Right renal cortex interstitium (tissue), 3 donors: ENCODE measurements around the gene LPCAT2. TPM values are rescaled to one million over a fixed set of nuclear protein-coding genes. Genes with fewer than 3 reads are reported as not detected.
A peak's percentile ranks its signal among the peaks of the same experiment; 100 is the strongest.

ENCODE experiments used
- DNase-seq, 3 donors: peaks; one replicate each; pipeline ENCODE4 v3.0.0-alpha.2; 2013; ENCODE audit warnings: low read depth in 3 of 3, low spot score in 2 of 3
- polyA plus RNA-seq, 3 donors: library from polyadenylated mRNA; unstranded; fragments of 120-200 nt; gene quantifications; one replicate each; pipeline ENCODE4 v1.2.1, GENCODE V29; 2013; ENCODE audit not compliant: insufficient read length in 3 of 3

Gene LPCAT2
- polyA plus RNA-seq, 3 donors = 8.6 to 10.6 (median 9.8) TPM

DNA sequence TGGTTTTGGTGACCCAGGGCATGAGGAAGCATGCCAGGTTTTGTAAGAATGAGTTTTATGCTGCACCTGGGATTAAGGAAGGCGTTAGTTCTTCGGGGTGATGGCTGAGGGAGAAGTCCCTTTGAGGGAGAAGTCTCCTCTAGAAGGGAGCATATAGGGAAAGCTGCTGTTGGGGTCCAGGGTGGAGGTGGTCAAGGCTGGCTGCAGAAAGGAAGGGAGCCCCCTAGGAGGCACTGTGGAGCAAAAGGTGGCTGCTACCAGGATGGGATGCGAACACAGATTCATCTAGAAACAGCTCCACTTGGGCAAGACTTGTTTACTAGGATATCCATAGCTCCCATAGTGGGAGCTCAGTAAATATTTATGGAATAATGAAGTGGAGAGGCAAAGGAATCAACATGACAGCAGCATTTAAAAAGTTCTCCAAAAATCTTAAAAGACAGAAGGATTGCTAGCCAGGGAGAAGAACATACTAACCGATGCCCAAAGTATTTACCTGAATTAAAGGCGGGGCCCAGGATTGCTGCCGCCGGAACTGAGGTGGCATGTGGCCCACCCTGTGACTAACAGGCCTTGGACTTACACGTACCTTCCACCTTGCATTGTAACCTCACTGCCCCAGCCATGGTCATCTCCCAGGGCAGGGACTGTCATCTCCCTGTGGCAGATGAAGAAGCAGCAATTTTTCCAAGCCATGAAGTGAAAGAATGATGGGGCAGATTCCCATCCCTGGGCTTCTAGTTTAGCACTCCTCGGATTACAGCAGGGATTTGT is 7.1 kb upstream of the LPCAT2 start:
- DNase-seq = no peak

DNA sequence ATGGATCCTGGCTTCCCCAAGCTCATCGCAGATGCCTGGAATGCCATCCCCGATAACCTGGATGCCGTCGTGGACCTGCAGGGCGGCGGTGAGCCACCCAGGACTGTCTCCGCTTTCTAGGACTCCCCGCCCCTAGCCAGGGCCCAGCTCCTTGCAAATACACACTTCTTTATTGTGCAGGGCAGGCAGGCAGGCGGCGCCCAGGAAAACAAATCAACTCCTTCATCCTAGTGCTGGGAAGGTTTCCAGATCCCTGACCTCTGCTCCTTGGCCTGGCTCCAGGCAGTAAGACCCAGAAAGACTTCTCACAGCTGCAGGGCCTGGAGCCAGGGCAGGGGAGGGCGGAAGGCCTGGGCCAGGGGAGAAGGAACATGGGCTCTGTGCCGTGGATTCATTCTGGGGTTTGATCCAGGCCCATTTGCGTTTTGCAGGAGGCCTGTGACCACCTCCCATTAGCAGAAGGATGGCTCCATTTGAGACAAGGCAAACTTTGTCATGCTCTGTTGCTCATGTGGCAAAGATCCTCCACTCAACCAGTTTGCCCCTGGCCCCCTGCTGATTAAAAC is 6.0 kb upstream of the LPCAT2 start:
- peak in 1 of 3 donors; percentile 67 for DNase-seq

DNA sequence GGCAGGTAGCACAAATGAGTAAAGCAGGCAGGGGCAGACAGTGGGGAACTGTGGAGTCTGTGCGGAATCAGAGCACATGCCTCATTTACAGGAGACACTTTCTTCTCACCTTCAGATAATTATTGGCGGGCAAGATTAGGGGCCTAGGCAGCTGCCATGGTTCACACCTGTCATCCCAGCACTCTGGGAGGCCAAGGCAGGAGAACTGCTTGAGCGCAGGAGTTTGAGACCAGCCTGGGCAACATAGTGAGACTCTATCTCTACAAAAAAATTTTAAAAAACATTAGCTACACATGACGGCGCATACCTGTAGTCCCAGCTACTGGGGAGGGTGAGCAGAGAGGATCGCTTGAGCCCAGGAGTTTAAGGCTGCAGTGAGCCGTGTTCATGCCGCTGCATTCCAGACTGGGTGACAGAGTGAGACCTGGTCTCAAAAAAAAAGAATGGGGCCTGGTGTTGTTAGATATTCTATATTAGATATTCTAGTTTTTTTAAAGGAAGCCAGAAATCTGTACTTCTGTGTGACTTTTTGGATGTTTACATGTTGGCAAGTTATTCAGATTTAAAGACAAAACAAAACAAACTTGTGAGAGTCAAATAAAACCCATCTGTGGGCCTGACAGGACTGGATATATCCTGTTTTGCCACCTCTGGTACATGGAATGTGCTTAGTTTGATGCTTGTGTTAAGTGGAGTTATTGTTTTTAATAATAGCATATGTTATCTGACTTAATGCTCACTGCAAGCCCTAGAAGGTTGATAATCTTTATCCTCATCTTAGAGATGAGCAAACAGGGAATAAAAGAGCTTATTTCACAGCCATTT is 4.9 kb upstream of the LPCAT2 start:
- DNase-seq = no peak

DNA sequence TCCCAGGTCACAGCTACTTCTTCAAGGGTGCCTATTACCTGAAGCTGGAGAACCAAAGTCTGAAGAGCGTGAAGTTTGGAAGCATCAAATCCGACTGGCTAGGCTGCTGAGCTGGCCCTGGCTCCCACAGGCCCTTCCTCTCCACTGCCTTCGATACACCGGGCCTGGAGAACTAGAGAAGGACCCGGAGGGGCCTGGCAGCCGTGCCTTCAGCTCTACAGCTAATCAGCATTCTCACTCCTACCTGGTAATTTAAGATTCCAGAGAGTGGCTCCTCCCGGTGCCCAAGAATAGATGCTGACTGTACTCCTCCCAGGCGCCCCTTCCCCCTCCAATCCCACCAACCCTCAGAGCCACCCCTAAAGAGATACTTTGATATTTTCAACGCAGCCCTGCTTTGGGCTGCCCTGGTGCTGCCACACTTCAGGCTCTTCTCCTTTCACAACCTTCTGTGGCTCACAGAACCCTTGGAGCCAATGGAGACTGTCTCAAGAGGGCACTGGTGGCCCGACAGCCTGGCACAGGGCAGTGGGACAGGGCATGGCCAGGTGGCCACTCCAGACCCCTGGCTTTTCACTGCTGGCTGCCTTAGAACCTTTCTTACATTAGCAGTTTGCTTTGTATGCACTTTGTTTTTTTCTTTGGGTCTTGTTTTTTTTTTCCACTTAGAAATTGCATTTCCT is 3.4 kb upstream of the LPCAT2 start:
- no peak for DNase-seq

DNA sequence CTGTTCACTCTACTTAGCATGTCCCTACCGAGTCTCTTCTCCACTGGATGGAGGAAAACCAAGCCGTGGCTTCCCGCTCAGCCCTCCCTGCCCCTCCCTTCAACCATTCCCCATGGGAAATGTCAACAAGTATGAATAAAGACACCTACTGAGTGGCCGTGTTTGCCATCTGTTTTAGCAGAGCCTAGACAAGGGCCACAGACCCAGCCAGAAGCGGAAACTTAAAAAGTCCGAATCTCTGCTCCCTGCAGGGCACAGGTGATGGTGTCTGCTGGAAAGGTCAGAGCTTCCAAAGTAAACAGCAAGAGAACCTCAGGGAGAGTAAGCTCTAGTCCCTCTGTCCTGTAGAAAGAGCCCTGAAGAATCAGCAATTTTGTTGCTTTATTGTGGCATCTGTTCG is 2.8 kb upstream of the LPCAT2 start:
- DNase-seq = no peak

DNA sequence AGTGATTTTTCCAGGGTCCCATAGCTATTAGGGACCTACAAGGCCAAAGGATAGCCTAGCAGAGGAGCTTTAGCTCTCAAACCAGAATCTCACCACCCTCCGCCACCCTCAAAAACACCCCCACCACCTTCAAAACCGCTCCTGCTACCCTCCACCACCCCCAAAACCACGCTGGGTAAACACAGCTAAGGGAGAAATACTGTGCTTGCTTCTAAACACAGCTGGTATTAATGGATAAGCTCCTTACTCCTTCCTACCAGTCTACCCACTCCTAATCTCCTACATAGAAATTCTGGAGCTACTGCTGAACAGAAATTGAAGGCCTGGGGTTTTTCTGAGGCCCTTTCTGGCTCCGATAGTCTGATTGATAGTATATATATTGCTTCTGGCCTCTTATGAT is 2.2 kb upstream of the LPCAT2 start:
- DNase-seq = no peak

DNA sequence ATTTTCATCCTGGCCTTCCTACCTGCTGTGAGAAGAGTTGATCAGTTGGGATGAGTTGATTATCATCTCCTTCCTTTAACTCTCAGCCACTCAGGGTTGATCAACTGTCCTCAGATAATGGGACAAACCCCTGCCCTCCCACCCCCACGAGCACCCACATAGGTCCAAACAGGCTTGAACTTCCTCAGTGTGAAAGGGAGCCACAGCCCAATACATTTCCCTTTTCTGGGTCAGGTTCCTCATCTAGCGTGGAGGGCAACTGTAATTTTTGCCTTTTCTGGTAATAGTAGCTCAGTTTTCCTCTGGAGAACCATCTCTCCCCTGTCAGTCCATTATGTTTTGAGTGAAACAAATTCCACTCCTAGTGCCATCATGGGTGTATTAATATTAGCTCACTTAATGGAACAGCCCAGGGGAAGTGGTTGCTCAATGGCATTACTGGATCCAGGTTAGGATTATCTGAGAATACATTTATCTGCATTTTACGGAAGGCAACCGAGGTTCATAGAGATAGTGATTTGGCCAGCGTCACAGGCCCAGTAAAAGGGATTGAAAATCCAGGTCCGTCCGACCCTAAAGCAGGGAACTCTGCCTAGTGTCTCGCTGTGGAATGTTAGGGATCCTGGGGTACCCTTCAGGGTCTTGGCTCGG is 476 bp upstream of the LPCAT2 start:
- DNase-seq = no peak

DNA sequence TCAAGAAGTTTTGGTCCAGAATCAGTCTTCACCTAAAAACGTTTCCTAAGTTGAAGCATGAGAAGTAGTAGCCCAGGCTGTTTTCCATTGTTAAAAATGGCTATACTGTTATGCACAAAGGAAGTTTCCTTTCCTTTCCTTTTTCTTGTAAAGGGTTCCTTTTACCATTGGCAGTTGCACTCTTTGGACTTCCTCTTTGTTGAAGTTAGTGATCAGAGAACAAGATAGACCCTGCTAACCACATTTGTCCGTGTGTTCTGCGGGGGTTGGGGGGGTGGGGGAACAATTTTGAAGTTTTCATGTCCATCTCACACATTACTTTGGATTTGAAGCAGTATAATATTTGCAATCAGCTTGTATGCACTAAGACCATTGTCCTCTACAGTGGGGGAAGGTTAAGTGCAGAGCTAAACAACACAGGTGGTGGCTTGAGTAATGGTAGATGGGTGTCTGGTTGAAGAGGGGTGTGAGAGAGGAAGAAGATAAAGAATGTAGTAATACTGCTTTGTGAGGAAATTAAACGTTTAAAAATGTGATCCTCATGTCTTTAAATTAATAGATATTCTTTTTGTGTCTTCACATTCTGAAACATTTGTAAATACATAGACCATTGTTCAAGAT is 1.4 kb downstream of the LPCAT2 start:
- no peak for DNase-seq

DNA sequence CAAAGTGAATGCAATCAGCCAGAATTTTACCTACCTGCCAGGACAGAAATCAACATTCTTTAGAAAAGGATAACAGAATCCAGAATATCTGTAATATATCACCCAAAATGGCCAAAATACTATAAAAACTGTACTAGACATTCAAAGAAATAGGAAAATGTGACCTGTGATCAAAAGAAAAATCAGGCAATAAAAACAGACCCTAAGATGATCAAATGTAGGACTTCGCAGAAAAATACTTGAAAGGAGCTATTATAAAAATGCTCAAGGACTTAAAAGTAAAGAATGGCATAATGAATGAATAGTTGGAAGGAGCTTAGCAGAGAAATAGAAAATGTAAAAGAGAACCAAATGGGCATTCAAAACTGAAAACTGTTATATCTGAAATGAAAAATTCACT is 4.1 kb downstream of the LPCAT2 start:
- DNase-seq = no peak

DNA sequence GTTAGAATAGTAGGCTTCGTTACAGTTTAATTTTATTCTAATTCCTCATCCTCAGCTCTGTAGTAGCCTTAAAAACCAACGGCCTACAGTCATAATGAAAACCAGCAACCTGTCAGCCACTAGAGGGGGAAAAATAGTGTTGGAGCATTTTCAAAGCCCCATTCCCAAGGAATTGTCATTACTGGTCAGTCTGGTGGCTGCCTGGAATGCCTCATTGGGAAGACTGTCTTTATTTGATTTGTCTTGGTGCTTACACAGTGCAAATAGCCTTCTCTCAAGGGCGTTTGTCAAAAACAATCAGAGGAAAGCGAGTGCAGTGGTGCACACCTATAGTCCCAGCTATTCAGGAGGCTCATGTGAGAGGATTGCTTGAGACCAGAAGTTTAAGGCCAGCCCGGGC is 4.7 kb downstream of the LPCAT2 start:
- DNase-seq = no peak

DNA sequence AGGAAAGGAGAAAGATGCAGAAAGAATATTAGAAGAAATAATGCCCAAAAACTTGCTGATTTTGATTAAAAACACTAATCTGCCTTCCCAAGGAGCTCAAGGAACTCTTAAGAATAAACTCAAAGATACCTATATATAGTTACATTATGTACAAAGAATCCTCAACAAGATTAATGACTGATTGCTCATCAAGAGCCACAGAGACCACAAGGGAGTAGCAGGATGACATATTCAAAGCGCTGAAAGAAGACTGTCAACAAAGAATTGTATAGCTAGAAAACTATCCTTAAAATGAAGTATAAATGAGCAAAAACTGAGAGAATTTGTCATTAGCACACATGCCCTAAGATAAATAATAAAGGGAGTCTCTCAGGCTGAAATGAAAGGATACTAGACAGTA is 6.2 kb downstream of the LPCAT2 start:
- DNase-seq = no peak

DNA sequence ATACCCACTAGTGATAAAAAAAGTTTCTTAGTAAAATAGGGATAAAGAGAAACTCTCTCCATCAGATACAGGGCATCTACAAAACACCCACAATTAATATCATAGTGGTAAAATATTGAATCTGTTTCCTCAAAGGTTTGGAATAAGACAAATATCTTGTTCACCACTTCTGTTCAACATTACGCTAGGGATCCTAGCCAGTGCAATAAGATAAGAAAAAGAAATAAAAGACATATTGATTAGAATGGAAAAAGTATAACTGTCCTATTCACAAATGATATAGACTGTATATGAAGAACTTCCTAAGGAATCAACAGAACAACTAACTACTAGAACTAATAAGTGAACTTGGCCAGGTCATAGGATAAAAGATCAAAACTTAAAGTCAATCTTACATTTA is 12.9 kb downstream of the LPCAT2 start:
- DNase-seq = no peak

DNA sequence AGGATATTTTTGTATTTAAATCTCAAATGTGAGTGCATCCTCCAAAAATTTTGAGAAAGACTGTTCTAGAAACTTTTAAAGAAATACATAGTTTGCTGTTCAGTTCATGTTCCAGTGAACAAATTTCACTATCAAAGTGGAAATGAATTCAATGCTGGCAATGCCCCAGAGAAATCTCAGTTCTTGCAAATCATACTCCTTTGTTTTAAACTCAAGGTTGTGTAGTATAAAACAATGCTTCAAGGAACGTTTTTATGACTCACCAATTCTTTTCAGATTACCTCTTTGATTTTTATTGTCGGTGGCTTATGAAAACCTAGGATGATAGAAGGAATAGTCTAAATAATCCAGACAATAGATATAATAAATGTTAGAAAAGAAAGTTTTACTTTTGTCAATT is 17.6 kb downstream of the LPCAT2 start:
- no peak for DNase-seq

DNA sequence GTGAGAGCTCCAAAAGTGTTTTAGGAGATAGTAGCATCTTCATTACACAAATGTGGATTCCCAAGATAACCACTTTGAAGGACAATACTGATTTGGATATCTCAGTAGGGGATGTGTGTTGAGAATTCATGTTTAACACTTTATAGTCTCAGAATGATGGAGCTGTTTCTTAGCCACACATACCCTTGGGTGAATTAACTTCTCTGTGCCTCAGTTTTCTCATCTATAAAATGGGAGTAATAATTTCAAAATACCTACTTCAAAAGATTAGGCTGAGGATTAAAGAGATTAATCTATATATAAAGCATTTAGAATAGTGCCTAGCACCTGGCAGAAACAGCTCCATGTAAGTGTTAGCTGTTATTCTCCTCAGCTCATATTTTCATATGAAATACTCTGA is 19.0 kb downstream of the LPCAT2 start:
- no peak for DNase-seq

DNA sequence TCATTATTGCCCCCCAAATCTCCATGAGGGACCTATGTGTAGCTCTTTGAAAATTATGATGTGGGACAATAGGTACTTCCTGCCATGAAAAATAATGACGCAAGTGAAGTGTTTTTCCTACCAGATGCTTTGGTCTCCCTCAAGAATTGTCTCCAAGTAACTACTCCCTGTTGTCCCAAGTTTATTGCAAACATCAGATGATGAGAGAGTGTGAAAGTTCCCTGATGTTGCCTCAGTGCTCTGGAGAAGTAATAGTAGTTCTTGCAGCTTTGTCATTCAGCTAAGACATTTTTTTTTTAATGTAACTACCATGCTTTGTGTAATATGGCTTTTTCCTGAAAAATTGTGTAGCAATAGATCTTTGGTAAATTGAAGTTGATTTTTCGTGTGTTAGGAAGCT is 20.1 kb downstream of the LPCAT2 start:
- no peak for DNase-seq

DNA sequence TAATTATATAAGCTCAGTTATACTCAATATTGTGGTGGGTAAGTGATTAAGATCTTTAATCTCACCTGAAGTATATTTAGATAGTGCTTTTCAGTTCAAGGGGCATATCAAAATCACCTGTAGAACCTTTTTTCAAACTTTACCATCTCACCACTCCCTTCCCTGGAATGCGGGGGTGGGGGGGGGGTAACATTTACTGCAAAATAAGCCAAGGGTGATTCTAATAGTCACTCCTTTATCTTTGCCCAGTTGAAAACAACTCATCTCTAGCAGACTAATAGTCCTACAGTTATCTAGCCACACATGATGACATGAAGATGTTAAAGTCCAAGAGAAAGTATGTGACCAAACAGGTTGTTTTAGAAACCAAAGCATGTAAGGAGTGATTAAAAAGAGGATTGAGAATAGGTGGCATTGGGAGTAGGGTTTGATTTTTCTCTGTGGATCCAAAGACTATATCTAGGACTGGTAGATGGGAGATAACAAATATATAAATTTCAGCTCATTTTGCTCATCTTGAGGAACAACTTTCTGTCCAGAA is 21.5 kb downstream of the LPCAT2 start:
- no peak for DNase-seq

DNA sequence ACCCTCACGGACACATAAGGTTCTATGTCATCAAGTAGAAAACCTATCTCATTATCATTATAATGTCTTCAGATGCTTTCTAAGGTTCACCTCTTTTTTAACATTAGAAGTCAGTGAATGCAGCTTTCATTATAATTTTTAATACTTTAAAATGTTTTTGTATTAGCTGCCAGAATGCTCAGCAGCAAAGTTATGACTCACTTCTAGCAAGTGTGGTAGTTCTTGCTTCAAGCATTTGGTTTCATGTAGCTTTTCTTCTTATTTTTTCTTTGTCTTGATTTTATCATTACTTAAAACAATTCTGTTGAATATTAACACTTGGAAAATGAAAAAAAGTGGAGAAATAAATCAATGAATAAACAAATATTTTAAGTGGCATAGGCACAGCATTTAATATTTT is 23.4 kb downstream of the LPCAT2 start:
- DNase-seq = no peak

DNA sequence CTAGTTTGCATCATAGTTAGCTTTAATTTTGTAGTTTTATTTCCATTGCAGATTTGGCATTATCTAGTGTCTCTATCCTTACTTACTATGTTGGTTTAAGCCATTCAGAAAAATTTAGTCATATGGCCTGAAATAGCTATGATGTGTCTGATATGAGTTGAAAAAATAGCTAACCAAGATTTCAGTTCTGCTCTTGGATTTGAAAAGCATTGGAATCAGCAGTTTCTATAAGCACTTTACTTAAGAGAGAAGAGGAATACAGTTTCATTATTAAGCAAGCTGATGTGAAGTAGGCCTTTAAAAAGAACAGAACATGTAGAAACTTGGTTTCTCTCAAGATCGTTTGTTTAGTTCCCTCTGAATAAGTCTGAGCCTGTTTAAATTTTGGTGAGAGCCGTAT is 25.9 kb downstream of the LPCAT2 start:
- no peak for DNase-seq

DNA sequence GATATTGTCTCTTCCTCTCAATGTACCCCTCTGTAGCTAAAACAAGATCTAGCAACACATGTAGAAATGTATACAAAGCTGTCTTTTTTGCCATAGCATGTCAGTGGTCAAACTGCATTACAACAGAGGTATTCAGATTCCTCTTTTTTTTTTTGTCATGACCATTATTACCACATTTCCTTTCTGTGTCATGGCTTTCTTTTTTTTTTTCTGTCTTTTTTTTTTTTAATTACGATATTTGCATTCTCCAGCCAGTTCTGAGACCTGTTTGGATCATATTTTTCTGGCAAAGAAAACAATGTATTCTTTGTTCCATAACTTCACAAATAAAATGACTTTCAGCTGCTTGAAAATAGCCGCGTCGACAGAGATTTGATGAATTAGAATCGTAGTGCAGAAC is 30.2 kb downstream of the LPCAT2 start:
- no peak for DNase-seq

DNA sequence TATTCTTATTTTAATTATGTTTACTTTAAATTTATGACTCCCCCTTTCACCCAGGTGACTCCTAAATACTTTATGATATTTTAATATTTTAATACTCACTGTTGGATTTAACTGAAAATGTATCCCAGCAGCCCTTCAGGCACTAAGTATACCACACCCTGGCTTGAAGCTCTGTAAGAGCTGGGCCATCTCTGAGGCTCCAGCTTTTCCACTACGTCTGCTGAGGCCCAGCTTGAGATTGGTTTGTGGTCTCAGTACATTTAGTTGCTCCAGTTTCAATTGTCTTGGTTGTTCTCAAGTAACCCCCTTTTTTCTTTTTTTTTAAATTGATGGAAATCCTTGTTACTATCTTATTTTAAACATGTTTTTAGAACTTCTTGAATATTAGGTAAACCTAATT is 30.6 kb downstream of the LPCAT2 start:
- DNase-seq = no peak
